Measurements from ENCODE around the gene ZNF628.

DNA sequence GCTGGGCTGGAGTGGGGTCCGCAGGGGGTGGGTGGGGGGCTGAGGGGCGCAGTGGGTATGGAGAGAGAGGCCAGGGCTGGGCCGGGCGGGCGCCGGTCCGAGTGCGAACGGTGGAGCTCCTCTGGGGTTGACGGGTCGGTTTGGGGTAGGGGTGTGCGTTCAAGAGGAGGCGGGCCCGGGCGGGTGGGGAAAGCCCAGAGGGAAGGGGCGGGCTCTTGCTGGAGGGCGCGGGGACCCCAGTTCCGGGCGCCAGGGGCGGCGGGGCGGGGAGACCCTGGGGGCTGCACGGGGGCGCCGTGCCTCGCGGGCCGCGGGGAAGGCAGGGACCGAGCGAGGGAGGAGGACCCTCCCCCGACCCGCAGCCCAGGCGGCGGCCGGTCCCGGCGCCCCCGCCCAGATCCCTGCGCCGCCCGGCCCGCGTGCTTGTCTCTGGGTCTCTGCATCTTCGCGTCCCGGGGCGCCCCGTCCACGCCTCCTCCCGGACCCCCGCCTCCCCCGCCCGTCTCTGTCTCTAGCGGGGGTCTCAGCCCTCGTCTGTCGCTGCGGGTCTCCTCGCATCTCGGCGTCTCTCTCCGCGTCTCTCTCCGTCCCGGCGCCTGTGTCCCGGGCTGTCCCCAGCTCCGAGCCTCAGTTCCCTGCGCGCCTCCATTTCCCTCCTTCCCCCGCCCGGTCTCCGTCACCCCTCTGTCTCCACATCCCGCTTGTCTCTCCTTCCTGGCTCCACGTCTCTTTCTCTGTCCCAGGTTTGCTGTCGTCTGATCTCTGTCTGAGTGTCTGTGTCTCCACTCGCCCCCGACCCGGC, 25.1 kb upstream of the ZNF628 start:
- TF ChIP-seq, protein P1, sequence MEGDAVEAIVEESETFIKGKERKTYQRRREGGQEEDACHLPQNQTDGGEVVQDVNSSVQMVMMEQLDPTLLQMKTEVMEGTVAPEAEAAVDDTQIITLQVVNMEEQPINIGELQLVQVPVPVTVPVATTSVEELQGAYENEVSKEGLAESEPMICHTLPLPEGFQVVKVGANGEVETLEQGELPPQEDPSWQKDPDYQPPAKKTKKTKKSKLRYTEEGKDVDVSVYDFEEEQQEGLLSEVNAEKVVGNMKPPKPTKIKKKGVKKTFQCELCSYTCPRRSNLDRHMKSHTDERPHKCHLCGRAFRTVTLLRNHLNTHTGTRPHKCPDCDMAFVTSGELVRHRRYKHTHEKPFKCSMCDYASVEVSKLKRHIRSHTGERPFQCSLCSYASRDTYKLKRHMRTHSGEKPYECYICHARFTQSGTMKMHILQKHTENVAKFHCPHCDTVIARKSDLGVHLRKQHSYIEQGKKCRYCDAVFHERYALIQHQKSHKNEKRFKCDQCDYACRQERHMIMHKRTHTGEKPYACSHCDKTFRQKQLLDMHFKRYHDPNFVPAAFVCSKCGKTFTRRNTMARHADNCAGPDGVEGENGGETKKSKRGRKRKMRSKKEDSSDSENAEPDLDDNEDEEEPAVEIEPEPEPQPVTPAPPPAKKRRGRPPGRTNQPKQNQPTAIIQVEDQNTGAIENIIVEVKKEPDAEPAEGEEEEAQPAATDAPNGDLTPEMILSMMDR (conservative IDR thresholded peaks at IDR 0.05; ENCODE audit: low read depth, low read length), result no peak
- TF ChIP-seq, protein P2, sequence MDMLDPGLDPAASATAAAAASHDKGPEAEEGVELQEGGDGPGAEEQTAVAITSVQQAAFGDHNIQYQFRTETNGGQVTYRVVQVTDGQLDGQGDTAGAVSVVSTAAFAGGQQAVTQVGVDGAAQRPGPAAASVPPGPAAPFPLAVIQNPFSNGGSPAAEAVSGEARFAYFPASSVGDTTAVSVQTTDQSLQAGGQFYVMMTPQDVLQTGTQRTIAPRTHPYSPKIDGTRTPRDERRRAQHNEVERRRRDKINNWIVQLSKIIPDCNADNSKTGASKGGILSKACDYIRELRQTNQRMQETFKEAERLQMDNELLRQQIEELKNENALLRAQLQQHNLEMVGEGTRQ (IDR thresholded peaks at IDR 0.05; ENCODE audit: low read depth, low read length), result no peak
- TF ChIP-seq POLR2A (IDR thresholded peaks at IDR 0.05; ENCODE audit: low read depth, low read length), result no peak
- TF ChIP-seq BHLHE40 (IDR thresholded peaks at IDR 0.05; ENCODE audit: low read depth, low read length), result no peak
- no peak for TF ChIP-seq FOS (IDR thresholded peaks at IDR 0.05; ENCODE audit: low read depth, low read length)
